ENCODE measurements around the gene DTNB. TPM values are rescaled to one million over a fixed set of nuclear protein-coding genes. Genes with fewer than 3 reads are reported as not detected.
"Not testable (repeated sequence)": the region's sequence is repeated elsewhere in the genome, so short reads cannot be mapped to it uniquely, and the experiment has no call there.

The DTNB gene
- total RNA-seq, 2 donors from 2014 or later: 6.1 to 7.0 TPM

DNA sequence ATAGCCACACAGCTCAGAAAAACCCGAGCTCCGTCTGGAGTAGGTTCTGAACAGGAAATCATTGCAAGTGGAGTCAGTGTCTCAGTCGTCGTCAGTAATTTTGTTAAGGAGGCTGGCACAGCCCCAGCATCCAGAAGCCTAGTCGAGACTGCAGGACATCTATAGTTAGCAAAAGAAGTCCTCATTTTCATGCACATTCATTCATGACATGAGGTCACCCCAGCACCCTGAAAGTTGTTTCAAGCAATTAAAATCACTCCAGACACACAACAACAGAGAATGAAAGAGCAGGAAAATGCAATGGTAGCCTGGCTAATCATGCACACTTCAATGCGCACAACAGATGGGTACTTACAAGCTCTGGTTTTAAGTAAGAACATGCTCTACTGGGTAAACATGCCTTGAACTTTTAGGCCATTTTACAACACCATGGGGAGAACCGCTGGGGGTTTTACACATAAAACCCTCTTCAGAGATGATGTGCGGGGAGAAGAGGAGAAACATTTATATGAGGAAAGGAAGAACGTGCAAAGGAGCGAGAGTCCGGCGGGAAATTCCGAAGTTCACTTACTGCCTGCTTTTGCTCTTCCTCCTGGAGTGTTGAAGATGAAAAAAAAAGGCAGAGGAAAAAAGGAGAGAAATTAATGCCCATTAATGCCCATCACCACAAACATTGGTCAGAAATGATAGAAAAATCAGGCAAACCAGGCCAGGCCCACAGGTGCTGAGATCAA, 254.3 kb downstream of the DTNB start:
- ATAC-seq (no peak), DNase-seq (no peak)
- intact Hi-C loops (cut with DNase I): no loop called here

DNA sequence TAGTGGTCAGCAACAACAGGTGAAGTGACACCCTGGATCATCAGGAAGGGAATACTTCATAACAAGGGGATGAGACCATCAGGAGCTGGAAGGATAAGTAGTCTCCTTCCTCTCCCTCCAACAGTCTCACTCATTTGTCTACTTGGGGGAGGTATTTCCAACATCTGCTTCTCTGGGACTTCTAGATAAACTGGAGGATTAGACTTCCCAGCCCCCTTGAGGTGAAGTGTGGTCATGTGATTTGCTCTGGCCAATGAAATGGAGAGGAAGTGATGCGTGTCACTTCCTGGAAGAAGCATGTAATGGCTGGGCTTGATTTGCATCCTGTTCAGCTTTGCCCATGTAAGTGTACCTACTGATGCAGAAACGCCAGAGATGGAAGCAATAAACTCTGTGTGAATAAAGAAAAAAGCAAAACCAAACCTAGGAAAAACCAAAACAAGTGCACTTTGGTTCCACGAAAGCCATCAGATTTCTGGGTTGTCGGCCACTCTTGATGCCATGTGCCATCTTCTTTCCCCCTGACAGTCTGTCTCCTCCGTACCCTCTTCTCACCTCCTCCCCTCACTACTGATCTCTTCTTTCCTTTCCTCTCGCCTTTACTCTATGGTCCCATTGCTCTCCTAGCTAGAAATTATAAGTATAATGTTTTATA, 255.5 kb downstream of the DTNB start:
- intact Hi-C loops (cut with DNase I): no loop called here
- DNase-seq (no peak), ATAC-seq (no peak)

DNA sequence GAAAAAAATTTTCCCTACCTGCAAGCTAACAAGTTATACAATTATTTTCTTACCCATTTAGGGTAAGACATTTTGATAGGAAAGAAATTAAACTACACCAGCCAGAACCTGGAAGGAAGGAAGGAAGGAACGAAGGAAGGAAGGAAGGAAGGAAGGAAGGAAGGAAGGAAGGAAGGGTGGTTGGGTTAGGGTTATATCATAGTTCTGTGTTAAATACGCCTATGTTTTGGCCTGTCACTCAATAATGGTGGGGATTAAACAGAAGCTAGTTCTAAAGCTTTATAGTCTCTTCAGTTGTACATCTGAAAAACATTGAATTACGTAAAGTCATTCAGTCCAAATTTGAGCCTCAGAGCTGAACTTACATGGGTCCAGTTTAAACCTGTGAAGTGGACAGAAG, 256.7 kb downstream of the DTNB start:
- ATAC-seq: no peak
- intact Hi-C loops (cut with DNase I): no loop called here
- DNase-seq: no peak

DNA sequence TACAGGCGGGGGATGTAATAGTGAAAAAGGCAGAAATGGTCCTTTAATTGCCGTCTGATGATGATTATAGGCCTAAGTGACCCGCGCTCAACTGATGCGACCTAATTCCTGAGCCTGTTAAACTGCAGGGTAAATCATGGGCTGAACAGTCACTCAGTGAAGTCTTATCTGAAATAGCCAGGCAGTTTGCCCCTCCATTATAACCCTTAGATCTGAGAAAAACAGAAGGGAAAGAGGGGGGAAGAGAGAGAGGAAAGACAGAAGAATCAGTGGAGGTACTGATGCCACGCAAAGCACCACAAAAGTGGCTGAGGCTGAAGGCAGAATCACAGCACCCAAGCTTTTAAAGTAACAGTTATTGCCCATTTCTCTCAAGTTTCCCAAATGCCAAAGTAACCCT, 258.6 kb downstream of the DTNB start:
- no peak for DNase-seq
- intact Hi-C loops (cut with DNase I): no loop called here
- no peak for ATAC-seq

DNA sequence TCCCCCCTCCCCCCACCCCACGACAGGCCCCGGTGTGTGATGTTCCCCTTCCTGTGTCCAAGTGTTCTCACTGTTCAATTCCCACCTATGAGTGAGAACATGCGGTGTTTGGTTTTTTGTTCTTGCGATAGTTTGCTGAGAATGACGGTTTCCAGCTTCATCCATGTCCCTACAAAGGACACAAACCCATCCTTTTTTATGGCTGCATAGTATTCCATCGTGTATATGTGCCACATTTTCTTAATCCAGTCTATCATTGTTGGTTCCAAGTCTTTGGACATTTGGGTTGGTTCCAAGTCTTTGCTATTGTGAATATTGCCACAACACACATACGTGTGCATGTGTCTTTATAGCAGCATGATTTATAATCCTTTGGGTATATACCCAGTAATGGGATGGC, 260.0 kb downstream of the DTNB start:
- DNase-seq; ATAC-seq; intact Hi-C loops (cut with DNase I): not testable (repeated sequence)

DNA sequence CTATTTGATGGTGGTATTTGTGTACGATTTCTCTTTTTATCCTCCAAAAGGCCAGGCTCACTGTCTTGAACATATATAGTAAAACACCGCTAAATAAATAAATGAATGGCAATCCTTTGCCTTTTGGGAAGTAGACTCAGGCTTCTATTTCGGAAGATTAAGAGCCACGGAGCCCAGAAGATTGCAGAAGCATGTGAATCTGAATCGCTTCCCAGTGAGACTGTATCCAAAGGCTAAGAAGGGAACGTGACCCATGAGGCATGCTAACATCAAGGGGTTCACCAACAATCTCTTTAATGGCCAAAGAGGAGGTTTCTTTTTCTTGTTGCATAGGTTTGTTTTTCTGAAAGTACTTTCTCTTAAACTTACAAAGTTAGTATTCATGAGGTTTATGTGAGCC, 261.6 kb downstream of the DTNB start:
- DNase-seq (no peak), ATAC-seq (no peak)
- intact Hi-C loops (cut with DNase I): no loop called here

DNA sequence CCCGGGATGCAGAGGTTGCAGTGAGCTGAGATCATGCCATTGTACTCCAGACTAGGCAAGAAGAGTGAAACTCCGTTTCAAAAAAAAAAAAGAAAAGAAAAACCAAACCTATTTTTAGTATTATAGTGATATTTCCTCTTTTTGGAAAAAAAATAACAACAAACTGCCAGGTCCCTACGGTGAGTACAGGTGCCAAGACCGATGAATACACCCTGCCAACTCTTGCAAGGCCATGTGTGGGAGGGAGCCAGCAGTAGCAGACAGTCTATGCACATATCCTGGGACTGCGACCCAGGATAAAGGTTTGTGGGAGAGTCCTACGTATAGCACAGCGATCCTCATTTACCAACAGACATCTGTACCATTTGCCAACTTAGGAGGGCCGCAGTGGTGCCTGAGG, 262.1 kb downstream of the DTNB start:
- intact Hi-C loops (cut with DNase I): no loop called here
- DNase-seq: no peak
- no peak for ATAC-seq

DNA sequence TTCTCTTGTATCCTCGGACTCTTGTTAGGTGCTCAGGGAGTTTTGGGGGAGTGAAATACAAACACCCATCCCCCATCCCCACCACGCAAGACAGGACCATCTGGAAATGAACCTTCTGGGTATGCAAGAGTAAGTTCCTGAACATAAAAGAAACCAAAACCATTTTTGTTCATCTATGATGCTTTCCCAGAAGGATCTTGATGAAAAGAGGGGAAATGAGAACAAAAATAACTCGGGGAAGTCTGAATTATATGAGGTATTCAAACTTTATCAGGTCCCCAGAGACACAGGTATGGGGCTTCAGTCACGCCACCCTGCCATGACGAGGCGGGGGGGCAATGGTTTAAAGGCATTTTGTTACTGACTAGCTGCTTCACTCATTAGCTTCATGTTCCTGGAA, 263.0 kb downstream of the DTNB start:
- ATAC-seq (no peak), DNase-seq (no peak)
- intact Hi-C loops (cut with DNase I): no loop called here

DNA sequence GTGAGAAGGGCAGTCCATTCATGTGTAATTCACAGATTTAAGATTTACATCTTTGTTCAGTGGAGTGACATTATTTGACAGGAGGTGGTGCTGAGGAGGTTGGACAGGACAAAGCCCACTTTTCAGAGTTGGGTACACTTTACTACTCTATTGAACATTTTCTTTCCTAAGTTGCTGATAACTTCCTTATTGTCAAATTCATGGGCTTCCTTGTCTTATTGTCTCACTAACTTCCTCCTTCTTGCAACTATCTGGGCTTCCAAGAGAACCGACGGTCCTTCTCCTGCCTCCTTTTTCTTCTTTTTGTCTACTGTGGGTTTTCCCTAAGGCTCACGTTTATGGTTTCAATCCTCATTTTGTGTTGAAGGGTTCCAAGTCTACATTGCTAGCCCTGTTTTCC, 263.9 kb downstream of the DTNB start:
- no peak for ATAC-seq
- intact Hi-C loops (cut with DNase I): no loop called here
- no peak for DNase-seq

DNA sequence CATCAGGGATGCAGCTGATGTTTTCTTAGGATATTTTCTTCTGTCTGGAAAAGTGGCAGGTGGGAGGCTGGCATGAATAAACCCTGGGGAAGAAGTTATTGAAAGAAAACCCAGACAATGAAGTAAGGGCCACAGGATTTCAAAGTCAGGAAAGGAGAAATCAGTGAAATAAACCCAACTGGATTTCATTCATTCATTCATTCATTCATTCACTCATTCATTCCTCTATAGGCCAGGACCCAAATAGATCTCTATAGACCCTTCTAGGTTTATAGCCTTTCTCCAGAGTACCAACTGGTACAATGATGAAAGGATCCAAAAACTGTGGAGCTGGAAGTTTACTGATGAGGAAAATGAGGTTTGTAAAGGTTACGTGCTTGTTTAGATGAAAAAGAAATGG, 264.3 kb downstream of the DTNB start:
- no peak for ATAC-seq
- DNase-seq: no peak
- intact Hi-C loops (cut with DNase I): no loop called here

DNA sequence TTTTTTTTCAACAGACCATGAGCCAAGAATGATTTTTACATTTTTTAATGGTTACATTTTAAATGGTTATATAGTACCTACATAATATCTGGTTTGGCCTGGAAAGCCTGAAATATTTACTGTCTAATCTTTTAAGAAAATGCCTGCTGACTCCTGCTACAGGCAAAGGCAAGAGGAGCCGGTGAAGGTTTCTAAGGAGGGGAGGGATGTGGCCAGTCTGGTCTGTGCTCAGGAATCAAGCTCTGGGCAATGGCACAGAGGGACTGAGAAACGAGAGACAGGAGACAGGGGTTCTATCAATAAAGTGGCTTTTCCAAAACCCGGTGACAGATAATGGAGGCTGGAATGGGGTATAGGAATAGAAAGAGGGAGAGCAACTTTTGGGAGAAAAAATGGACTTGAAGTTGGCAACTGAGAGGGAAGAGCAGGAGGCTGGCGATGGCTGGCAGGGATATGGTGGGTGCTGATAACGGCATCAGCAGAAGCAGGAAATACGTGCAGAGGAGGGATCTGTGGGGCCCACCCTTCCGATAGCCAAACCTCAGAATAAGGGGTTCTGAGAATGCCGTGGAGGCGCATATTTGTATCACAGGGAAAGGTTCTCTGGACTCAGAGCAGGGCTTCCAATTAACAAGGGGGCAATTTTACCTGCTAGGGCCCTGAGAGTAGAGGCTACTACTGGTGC, 267.6 kb downstream of the DTNB start:
- intact Hi-C loops (cut with DNase I): no loop called here
- ATAC-seq: no peak
- DNase-seq: no peak

DNA sequence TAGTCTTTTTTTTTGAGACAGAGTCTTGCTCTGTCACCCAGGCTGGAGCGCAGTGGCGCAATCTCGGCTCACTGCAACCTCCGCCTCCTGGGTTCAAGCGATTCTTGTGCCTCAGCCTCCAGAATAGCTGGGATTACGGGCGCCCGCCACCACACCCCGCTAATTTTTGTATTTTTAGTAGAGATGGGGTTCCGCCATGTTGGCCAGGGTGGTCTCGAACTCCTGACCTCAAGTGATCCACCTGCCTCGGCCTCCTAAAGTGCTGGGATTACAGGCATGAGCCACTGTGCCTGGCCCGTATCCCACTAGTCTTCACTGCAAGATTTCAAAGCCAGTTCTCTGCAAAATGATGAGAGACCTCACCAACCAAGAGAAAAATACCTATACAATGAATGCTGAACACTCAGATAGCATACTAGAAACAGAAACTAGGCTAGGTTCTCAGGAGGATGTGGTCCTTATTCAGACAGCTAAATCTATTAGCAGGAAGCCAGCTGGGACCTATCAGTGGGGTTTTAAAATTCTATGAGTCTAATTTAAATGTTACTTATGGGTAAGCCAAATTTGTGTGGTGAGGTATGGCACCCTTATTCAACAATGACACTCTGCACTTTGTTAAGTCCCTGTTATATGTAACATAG, 270.1 kb downstream of the DTNB start:
- ATAC-seq; DNase-seq; intact Hi-C loops (cut with DNase I): not testable (repeated sequence)

DNA sequence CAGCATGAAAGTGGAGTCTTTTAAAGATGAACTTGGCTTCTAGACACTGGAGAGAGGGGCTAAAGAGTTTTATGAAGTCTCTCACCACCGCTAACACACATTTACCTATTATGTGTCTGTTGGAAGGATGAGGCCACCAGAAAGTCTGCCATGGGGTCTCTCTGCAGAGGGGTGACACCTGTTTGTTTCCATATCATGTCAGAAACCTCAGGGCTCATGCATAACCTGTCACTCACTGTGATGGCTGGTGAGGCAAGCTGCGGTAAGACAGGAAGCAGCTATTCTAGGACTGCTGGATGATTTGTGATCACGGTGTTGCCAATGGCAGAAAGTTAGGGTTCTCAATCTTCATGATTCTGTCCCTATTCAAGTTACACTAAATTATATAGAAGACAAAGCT, 270.9 kb downstream of the DTNB start:
- no peak for DNase-seq
- intact Hi-C loops (cut with DNase I): no loop called here
- no peak for ATAC-seq

DNA sequence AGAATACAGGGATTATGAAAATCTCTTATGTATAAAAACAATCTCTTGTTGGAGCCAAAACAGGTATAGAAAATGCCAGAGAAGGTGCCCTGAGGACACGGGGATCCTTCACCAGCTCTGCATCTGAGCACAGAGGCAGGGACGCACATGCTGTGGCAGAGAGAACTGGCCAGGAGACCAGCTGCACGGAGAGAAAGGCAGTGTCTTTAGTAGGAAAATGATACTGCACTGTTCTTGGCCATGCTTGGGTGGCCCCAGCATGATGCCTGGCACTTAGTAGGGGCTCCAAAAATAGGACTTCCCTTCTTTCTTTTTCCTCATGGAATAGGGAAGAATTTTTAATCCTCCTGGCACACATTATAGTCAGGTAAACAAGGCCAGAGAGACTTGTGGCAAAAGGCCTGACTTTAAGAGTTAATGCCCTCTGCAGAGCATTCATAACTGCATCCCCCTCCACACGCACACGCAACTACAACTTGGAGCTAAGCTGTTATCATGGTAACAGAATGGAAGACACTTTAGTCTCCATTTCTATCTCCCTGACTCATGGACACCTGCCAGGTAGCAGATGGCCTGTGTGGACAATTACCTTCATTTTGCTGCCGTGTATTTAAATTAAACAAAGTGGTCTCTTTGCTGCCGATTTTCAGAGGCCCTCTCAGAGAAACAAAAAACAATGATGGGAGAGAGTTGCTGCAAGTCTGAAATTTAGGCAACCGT, 271.9 kb downstream of the DTNB start:
- no peak for DNase-seq
- intact Hi-C loops (cut with DNase I): no loop called here
- no peak for ATAC-seq

DNA sequence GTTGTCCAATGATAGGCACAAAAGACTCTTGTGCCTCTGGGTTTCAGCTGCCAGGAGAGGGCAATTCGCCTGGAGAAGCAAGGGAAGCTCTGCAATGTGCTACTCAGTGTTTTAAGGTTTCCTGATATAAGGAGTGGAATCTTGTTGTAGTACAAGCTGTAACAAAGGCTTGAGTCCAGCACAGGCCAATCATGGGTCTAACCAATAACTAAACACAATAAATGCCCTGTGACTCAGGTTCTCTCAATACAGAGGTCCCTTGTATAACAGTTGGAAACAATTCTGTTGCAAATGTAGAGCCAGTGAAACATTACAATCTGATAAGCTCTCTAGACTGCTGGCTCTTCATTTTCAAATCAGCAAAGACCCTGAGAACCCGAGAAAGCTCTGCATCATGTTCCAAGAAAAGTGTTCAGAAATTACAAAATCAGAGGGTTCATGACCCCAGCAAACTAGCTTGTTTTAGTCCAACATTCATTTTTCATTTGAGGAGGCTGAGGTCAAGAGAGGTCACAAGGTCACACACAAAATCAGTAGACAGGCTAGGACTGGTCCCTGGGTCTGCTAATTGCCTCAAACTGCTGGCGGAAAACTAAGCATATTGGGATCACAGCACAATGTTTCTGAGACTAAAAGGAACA, 272.7 kb downstream of the DTNB start:
- ATAC-seq (no peak), DNase-seq (no peak)
- intact Hi-C loops (cut with DNase I): no loop called here

DNA sequence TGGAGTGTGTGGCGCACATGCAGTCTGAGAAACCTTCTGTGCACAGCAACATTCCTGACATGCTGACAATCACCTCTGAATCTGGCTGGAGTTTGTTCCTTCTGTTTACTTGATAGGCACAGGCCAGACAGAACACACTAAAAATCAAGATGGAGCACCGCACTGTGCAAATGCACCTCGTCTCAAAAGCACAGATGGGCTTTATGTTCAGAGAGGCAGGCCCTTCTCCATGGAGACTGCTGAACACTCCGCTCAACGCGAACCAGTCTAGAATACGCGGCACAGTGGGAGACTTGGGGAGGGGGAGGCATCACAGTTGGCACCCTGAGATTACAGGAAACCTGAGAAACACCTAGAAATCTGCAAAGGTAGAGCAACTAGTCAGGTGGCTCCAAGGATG, 273.2 kb downstream of the DTNB start:
- ATAC-seq: no peak
- intact Hi-C loops (cut with DNase I): no loop called here
- DNase-seq: no peak

DNA sequence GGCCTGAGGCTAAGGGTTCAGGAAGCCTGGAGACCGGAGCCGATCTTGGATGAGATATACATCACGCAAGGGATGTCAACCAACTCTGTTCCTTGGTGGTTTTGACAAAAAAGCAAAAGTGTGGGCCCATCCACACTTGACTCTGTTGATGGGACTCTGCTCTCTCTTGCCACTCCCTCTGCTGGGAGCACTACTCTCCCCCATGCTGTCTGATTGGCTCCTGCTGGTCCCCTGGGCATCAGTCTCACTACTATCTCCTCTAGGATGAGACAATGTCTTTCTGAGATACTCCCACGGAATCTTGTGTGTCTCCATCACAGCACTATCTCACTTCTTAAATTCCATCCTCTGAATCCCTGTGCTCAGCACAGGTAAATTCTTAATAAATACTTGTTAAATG, 274.8 kb downstream of the DTNB start:
- no peak for ATAC-seq
- no peak for DNase-seq

DNA sequence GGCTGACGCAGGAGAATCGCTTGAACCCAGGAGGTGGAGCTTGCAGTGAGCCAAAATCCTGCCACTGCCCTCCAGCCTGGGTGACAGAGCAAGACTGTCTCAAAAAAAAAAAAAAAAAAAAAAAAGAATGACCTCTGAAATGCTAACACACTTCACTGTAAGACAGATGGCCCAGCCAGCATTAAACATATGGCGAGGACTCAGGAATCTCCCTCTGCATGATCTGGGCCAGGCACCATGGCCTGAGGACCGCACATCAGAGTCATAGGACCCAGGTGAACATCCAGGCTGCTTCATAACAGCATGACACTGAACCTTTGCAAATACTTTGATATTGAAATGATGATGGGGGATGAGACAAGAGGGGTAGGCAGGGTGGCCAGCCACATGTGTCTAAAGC, 275.6 kb downstream of the DTNB start:
- intact Hi-C loops (cut with DNase I): no loop called here
- ATAC-seq (no peak), DNase-seq (no peak)

More for the DNA sequence above, 274.8 kb downstream of the DTNB start:
- intact Hi-C loops (cut with DNase I): no loop called here

DNA sequence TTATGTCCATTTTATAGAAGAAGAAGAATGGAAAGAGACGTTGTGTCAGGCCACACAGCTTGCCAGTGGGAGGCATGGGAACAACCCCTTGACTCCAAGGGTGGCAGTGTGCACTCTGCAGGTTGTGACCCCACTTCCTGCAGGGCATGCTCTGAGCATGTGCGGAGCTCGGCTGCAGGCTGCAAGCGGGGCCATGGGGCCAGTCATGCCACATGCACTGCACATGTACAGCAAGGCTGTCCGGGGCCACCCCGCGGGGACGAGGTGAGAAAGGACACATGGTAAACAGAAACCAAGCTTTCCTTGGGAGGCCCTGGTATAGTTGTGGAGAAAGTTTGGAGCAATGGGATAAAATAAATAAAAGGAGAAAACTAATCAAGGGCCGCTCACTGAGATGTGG, 284.2 kb downstream of the DTNB start:
- intact Hi-C loops (cut with DNase I): no loop called here
- DNase-seq (no peak), ATAC-seq (no peak)

Measured in left cardiac atrium (tissue), 4 donors.